ENCODE measurements around the gene NEK4. TPM values are rescaled to one million over a fixed set of nuclear protein-coding genes. Genes with fewer than 3 reads are reported as not detected.
"Not testable (repeated sequence)": the region's sequence is repeated elsewhere in the genome, so short reads cannot be mapped to it uniquely, and the experiment has no call there.

Gene NEK4
- total RNA-seq, 1 donor from 2014 or later, result 17.1 TPM

DNA sequence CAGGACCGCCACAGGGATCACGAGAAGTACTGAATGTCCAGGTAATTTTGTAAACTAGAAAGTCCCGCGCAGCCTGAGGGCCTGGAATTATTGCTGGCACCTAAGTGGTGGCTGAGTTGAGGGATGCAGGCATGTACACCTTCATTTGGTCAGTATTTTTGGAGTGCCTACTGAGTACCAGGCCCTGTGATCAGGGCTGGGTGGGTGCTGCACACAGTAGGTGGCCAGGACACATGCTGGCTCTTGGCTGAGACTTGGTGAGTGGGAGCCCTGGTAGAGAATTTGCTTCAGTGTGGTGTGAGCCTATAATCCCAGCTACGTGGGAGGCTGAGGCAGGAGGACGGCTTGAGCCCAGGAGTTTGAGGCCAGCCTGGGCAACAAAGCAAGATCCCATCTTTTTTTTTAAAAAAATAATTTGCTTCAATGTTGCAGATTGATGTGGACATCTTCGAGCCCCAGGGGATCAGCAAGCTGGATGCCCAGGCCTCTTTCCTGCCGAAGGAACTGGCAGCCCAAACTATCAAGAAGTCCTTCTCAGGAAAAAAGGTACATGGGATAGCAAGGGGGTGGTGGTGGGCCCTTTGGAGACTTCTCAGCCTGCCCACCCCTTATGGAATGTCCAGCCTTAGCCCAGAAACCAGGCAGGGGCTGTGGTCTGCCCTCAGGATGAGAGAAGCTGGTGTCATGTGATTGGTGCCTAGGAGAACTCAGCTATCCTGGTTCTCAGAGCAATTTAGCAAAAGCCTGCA is 9.3 kb upstream of the NEK4 start:
- intact Hi-C loops (cut with DNase I), result no loop called here
- DNase-seq (ENCODE audit: low spot score), result peak; percentile 39

DNA sequence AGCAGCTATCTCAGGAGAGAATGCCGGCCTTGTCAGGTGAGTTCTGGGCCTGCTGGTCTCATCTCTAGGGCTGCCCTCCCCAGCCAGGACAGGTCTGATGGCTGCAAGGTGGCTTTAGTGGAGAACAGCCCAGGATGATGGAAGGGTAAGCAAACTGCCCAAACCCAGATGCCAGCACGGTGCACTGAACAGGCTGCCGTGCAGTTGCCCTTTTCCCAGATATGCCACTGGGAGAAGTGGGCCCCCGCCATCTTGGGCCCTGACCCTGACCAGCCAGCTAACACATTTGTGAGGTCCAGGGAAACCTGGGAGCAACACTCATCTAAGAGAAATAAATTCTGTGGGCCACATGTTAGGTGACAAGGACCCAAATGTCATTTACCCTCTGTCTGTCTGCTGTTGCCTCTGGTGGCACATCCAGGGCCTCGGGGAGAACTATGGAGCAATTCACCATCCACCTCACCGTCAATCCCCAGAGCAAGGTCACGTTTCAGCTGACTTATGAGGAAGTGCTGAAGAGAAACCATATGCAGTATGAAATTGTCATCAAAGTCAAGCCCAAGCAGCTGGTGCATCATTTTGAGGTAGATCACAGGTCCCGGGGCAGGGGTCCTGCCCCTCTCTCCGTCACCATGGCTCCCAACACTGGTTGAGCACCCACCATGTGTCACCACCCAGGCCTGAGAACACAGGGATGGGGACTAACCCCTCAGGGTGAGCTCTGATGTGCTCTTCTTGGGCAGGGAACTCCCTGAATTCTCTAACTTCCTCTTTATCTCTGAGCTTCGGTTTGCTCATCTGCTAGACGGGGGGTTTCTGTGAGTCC is 8.5 kb upstream of the NEK4 start:
- DNase-seq (ENCODE audit: low spot score), result peak; percentile 55
- intact Hi-C loops (cut with DNase I), result no loop called here

DNA sequence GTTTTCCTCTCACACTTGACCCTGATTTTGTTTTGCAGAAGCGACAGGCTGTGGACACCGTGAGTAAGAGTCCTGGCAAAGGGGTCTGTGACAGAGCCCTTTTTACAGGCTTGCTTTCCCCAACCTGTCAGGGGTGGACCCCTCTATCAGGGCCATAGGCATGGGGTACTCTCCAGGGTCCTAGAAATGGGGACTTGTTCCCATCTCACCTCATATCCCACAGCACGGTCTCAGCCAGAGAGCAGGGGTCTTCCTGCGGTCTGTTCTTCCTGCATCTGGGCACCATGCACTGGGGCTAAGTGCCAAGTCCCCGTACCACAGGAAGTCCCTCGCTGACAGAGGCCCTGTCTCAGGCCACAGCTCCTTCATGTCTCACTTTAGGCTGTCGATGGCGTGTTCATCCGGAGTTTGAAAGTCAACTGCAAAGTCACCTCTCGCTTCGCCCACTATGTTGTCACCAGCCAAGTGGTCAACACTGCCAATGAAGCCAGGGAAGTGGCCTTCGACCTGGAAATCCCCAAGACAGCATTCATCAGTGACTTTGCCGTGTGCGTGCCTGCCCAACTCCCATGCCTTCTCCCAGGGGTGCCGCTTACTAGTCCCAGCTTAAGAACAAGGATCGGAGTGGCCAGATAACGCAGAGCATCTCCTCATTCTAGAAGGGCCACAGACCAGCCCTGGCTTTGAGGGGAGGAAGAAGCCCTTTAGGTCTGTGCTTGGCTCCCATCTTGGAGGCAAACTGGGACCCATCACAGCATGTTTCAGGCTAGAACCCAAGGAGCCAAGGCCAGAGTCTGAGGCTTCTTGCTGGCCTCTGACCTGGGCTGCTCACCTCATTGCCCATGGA is 7.4 kb upstream of the NEK4 start:
- DNase-seq (ENCODE audit: low spot score), result peak; percentile 60

DNA sequence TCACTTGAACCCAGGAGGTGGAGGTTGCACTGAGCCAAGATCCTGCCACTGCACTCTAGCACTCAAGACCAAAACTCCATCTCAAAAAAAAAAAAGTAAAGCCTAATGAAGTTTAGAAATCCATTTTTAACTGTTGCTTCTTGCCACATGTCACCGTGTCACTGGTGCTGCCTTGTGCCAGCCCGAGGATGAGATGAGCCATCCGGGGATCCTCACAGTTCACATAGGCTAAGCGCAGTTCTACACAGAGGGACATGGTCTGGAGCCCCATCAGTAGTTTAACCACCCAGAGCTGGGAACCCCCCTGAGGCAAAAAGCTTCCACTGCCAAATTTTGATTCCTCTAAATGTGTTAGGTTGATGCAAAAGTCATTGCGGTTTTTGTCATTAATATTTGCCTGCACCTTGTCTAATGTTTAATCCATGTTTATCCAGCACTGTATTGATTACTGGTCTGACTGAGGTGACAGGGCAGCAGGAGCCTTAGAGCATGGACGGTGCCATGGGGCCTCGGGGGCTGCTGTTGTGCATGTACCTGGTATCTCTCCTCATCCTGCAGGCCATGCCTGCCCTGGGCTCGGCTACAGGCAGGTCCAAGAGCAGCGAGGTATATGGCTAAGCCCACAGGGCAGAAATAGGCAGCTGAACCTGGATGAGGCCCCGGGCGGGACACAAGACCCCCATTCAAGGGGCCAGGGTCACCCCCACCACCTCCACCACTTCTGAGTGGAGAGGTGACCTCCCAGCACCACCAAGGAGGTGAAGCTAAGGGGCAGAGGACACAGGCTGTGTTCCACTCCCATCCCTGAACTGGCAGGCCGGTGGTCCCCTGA is 6.6 kb upstream of the NEK4 start, which contains the start of gene ITIH1:
Gene ITIH1, plus strand, starts transcription at position 473 of the 832 bp plus-strand sequence. Its CDS starts 17 bp downstream, at position 490.
- peak; percentile 50 for DNase-seq (ENCODE audit: low spot score)
- intact Hi-C loops (cut with DNase I), result no loop called here

More for the DNA sequence above, 7.4 kb upstream of the NEK4 start:
- intact Hi-C loops (cut with DNase I), result no loop called here

DNA sequence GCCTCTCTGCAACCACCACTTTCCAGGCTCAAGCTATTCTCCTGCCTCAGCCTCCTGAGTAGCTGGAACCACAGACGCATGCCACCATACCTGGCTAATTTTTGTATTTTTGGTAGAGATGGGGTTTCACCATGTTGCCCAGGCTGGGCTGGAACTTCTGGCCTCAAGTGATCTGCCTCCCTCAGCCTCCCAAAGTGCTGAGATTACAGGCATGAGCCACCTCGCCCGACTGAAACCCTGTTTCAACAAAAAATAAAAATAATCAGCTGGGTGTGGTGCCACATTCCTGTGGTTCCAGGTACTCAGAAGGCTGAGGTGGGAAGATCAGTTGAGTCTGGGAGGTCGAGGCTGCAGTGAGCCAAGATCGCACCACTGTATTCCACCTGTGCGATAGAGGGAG is 5.7 kb upstream of the NEK4 start:
- peak; percentile 51 for DNase-seq (ENCODE audit: low spot score)
- intact Hi-C loops (cut with DNase I), result not testable (repeated sequence)

DNA sequence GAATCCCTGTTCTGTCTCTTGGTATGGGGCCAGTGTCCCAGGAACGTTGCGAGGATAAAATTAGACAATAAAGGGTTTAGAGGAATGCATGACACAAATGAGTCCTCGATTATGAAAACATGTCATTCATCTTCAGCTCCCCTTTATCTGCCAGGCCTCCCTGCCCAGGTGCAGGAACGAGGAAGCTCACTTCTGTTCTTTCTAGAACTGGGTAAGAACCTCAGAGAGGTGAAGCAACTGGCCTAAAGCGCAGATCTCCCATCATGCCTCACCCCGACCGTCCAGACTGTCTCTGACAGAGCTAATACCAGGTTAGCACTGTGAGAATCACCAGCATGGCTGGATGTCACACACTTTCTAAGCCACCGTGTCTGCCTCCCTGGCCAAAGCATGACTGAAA is 5.1 kb upstream of the NEK4 start:
- intact Hi-C loops (cut with DNase I), result no loop called here
- peak; percentile 39 for DNase-seq (ENCODE audit: low spot score)

DNA sequence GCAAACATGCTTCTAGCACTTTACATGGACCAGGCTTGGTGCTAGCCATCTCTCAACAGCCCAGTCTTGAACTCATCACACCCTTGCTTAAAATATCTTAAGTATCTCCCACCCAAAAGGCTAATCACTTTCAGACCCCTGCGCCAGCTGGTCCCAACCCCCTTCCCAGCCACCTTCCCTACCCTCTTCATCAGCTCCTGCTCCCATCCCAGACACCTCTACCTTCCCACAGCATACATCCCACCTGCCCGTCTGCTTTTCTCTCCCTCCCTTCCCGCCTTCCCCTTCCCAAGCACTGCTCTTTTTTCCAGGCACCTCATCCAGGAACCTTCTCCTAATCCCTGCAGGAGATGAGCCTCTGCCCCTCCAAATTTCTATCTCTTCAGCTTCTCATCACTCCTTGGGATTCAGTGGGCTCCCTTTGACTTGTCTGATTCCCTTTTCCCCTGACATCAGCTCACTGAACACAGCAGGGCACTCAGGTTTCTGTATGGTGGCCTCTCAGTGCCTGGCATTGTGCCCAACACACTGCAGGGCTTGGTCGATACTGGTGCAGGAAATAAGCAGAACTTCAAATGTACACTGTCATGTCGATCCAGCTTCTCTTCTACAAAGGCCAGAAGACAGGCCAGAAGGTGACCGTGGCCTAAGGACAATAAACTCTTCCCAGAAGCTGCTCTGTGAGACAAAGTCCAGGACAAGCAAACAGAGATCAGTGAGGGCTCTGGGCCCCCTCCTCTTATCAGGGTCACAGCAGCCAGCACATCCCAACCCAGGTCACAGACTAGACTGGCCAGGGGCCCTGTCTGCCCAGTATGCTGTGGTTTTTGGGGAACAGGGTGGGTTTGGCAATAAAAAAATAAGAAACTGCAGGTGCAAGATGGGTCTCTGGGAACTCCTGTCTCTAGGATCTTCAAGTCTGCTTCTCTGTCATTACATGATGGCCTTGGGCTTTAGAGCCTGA is 4.4 kb upstream of the NEK4 start:
- peak; percentile 73 for DNase-seq (ENCODE audit: low spot score)
- intact Hi-C loops (cut with DNase I), result loop anchor here (5.0 kb wide), 1 partner anchor 117 kb away; no protein-coding TSS in a partner anchor

DNA sequence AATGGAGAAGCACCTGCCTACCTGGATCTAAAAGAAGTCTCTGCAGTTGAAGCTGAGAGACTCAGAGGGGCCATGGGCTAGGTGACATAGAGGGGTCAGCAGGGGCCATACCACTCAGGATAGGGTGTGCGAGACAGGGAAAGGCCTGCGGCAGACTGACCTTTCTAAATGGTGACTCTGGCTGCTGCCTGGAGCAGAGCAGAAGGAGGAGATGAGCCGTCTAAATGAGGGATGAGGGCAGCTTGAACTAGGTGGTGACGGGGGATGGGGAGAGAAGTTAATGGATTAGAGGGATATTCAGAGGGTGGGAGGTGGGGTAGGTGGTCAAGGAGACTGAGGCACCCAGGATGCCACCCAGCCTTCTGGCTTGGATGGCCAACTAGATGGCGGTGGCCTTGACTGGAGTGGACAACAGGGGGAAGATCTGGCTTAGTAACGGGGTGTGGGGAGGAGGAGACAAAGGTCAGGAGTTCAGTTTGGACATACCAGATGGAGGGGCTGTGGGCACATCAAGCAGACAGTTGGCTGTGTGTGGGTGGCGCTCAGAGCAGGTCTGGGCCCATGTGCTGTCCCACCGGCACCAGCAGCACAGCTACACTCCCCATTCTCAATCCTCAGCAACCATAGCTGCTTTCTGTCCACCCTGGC is 3.5 kb upstream of the NEK4 start:
- DNase-seq (ENCODE audit: low spot score), result peak; percentile 50
- intact Hi-C loops (cut with DNase I), result loop anchor here (5.0 kb wide), 1 partner anchor 118 kb away; no protein-coding TSS in a partner anchor

DNA sequence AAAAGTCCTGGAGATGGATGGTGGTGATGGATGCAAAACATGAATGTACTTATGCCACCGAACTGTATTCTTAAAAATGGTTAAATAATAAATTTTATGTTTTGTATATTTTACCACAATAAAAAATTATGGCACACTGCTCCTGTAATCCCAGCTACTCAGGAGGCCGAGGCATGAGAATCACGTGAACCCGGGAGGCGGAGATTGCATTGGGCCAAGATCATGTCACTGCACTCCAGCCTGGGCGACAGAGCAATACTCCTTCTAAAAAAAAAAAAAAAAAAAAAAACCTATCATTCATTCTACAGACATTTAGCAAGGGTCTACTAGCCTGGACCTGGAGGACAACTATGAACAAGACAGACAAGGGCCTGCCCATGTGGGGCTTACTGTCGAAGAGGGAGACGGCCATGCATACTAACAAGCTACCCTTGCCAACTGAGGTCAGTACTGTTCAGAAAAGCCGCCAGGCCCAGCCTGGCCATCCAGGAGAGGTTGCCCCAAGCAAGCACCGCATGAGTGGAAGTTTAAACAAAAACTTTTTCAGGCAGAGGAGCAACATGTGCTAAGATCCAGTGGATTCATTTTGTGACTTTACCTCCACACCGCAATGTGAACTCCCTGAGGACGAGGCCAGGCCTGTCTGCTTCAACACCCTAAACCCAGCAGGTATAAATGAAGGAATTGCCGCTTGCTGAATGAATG is 2.8 kb upstream of the NEK4 start:
- intact Hi-C loops (cut with DNase I), result loop anchor here (5.0 kb wide), 1 partner anchor 119 kb away; no protein-coding TSS in a partner anchor
- DNase-seq (ENCODE audit: low spot score), result peak; percentile 31

DNA sequence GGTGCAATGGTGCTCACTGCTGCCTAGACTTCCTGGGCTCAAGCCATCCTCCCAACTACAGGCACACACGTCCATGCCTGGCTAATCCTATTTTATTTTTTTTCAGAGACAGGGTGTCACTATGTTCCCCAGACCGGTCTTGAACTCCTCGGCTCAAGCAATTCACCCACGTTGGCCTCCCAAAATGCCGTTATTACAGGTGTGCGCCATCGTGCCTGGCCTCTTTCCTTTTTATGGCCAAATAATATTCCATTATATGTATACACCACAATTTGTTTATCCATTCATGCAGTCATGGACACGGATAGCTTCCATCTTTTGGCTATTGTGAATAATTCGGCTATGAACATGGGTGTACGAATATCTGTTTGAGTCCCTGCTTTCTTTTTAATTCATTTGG is 962 bp upstream of the NEK4 start:
- intact Hi-C loops (cut with DNase I), result loop anchor here (5.0 kb wide), 1 partner anchor 121 kb away; no protein-coding TSS in a partner anchor
- DNase-seq (ENCODE audit: low spot score), result peak; percentile 44

DNA sequence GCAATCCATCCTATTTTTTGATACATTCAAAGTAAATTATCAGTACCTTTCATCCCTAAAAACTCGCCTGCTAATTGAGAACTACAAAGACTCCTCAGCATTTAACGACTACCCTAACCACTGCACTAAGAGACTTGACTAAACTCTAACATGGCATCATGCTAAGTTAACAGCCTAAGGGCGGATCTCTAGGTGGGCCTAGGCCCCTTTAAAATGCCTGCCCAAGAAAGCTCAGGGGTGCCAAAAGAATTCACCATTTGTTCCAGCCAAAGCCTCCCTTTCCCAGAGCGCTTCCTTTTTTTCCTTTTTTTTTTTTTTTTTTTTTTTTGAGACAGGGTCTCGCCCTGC is 568 bp upstream of the NEK4 start:
- no peak for DNase-seq (ENCODE audit: low spot score)
- intact Hi-C loops (cut with DNase I), result loop anchor here (5.0 kb wide), 1 partner anchor 121 kb away; no protein-coding TSS in a partner anchor

DNA sequence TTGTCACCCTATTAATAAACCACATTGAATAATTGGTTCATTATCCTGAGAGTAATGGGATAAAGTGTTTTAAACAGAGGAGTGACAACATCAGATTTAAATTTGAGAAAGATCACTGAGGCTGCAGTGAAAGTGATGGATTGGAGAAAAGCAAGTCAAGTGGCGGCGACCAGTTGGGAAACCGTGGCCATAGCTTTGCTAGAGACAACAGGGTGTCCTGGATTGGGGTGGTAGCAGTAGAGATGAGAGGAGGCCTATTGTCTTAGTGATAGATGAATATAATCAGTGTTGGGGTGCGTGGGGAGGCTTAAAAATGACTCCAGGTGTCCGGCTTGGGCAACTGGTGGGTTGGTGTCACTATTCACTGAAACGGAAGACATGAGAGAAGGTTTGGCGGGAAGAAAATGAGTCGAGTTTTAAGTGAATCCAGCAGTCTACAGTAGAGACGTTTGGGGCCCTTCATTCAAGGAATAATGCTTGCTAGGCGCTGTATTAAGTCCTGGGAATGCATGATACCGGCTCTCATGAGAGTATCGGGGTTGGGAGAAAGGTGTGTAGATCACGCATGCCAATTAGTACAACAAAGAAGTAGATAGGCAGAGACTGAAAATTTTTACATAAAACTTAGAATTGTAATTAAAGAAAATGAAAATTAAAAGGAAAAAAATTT is 819 bp downstream of the NEK4 start:
- peak; percentile 6 for DNase-seq (ENCODE audit: low spot score)
- intact Hi-C loops (cut with DNase I), result loop anchor here (5.0 kb wide), 1 partner anchor 122 kb away; no protein-coding TSS in a partner anchor

DNA sequence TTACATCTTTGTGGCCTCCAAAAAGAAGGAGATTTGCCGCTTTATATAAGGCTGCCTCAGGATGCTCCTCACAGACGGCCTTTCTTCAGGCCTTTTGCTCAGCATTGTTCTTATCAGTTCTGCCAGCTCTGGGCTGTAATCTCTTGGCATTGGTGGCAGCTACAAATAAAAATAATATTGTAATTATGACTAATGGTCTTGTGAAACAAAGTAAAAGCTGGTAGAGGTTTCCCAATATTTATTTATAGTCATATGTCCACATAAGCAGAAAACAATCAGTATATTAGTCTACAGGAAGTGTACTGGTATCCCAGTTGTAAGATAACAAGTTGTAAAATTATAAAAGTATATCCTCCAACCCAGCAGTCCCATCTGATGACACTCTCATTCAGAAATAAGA is 7.3 kb downstream of the NEK4 start:
- intact Hi-C loops (cut with DNase I), result no loop called here

DNA sequence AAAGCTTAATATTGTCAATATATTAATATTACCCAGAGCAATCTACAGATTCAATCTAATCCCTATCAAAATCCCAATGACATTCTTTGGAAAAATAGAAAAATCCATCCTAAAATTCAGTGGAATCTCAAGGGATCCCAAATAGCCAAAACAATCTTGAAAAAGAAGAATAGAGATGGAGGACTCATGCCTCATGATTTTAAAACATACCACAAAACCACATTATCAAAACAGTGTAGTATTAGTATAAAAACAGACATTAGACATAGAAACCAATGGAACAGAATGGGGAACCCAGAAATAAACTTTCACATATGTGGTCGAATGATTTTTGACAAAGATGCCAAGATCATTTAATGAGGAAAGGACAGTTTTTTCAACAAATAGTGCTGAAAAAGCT is 14.6 kb downstream of the NEK4 start:
- intact Hi-C loops (cut with DNase I), result no loop called here
- no peak for DNase-seq (ENCODE audit: low spot score)

More for the DNA sequence above, 7.3 kb downstream of the NEK4 start:
- DNase-seq (ENCODE audit: low spot score), result peak; percentile 5

DNA sequence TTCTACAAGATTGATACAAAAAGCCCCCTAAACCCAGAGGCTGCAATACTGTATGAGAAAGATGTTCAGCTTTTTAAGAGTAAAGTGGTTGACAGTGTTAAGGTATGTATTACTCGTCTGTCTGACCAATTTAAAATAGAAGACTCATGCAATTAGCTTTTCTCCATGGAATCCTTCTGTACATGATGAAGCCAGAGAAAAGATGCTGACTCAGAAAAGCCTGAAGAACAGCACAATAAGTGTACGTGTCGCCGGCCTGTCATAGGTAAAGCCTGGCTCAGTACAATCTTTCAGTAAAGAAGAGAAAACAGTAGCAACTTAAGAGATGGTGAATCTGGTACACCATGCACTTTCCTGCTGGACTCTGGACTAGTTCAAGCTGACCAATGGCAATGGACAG is 16.4 kb downstream of the NEK4 start:
- DNase-seq (ENCODE audit: low spot score), result no peak
- intact Hi-C loops (cut with DNase I), result no loop called here
